IPS-18a (cell line): ENCODE data around the gene MORN2.
"Not testable (repeated sequence)": the region's sequence is repeated elsewhere in the genome, so short reads cannot be mapped to it uniquely, and the experiment has no call there.

Experiments used
- H3K27ac ChIP-seq: one replicate; pipeline ENCODE4 v1.5.1; 2013; ENCODE audit warnings: low read length
- H3K27me3 ChIP-seq: one replicate; pipeline ENCODE4 v1.6.1; 2013; ENCODE audit warnings: mild to moderate bottlenecking, low read length; ENCODE audit not compliant: control insufficient read depth, insufficient read depth
- H3K36me3 ChIP-seq: one replicate; pipeline ENCODE4 v1.6.1; 2013; ENCODE audit warnings: low read depth, low read length; ENCODE audit not compliant: control insufficient read depth
- H3K4me1 ChIP-seq: one replicate; pipeline ENCODE4 v1.6.1; 2013; ENCODE audit warnings: low read depth, low read length; ENCODE audit not compliant: control insufficient read depth
- H3K4me3 ChIP-seq: one replicate; pipeline ENCODE4 v1.5.1; 2013; ENCODE audit warnings: low read length
- H3K9ac ChIP-seq: one replicate; pipeline ENCODE4 v1.6.1; 2013; ENCODE audit warnings: mild to moderate bottlenecking, low read length, moderate library complexity
- H3K9me3 ChIP-seq: one replicate; pipeline ENCODE4 v1.6.1; 2013; ENCODE audit warnings: low read depth, low read length; ENCODE audit not compliant: control insufficient read depth

The MORN2 gene

DNA sequence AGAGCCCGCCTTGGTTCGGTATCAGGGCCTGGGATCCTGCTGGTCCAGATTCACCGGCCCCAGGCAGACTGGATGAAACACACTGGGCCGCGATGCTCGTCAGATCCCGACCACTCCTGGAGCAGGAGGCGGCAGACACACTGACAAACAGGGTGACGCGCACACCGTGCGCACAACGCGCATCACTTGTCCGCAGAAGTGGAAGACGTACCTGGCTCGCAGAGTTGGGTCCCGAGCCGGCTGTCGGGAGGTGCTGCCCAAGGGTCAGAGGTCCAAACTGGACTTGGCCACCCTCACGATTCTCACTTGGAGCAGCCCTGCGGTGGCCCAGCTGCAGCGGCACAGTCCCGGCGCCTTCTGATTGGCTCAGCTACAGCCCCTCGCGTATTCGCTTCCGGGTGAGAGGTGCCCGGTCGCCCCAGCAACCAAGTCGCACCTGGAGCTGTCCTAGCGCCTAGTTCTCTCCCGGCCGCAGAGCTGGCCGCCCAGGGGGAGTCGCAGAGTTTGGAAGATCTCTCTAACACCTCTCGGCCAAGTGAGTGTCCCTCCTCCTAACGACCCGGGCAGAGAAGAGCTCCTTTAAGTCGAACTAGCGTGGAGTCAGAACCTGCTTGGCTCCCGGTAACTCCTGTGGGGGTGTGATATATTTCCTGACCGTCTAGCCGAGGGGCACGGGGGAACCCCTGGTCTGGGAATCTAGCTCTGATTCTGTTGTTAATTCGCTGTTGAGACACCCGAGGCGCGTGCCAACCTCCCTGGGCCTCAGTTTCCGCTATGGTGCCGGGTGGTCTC, at the start of gene MORN2, which contains the start of gene DHX57:
MORN2 (plus strand) TSS at position 401 of the 792 bp plus-strand sequence.
DHX57 (minus strand) TSS at position 359 of the 792 bp plus-strand sequence. CDS start 7,529 bp downstream, outside the sequence.
- H3K9me3 ChIP-seq, result no peaks in the 10 kb centered on the region
- H3K4me3 ChIP-seq, result peak within 1 kb of the TSS; percentile 90
- H3K27me3 ChIP-seq, result no peaks in the 10 kb centered on the region
- H3K4me1 ChIP-seq, result peaks cover 11% of the 10 kb centered on the region
- H3K36me3 ChIP-seq, result no peaks in the 10 kb centered on the region
- H3K9ac ChIP-seq, result peak within 1 kb of the TSS; percentile 70
- peak within 1 kb of the TSS; percentile 24 for H3K27ac ChIP-seq

DNA sequence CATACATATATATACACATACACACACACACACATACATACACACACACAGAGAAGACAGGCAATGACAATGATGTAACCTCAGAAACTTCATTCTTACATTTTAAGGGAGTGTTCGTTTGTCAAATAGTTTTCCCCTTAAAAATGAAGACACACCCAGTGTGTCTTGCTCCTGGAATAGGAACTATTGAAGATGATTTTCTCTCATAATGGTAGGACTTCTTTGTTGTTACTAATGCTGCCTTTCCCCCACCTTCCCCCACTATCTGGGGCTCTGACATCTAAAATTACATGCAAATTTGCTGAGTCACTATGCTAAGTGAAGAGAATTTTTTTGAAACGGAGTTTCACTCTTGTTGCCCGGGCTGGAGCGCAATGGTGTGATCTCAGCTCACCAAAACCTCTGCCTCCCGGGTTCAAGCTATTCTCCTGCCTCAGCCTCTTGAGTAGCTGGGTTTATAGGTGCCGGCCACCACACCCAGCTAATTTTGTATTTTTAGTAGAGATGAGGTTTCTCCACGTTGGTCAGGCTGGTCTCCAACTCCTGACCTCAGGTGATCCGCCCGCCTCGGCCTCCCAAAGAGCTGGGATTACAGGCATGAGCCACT, 48.1 kb upstream of the MORN2 start:
- not testable (repeated sequence) for H3K9me3 ChIP-seq, H3K27me3 ChIP-seq, H3K4me1 ChIP-seq, H3K27ac ChIP-seq, H3K9ac ChIP-seq, H3K4me3 ChIP-seq
- H3K36me3 ChIP-seq, result peaks cover 23% of the 10 kb centered on the region

DNA sequence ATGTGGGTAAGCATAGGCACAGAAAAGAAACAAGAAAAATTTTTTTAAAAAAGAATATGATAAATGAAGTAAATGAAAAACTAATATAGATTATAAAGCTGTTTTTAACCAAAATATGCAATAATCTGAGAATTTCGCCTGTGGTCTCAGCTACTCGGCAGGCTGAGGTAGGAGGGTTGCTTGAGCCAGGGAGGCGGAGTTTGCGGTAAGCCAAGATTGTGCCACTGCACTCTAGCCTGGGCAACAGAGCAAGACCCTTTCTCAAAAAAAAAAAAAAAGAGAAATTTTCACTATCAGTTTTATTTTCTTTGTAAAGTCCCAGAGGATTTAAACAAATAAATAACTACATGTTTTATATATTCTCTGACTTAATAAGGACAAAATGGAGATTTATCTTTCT, 47.3 kb upstream of the MORN2 start:
- no peaks in the 10 kb centered on the region for H3K4me1 ChIP-seq
- H3K9ac ChIP-seq, result no peak overlapping the region
- H3K9me3 ChIP-seq, result no peaks in the 10 kb centered on the region
- H3K36me3 ChIP-seq, result peaks cover 18% of the 10 kb centered on the region
- H3K27me3 ChIP-seq, result no peaks in the 10 kb centered on the region
- H3K4me3 ChIP-seq, result no peak overlapping the region
- no peak overlapping the region for H3K27ac ChIP-seq

DNA sequence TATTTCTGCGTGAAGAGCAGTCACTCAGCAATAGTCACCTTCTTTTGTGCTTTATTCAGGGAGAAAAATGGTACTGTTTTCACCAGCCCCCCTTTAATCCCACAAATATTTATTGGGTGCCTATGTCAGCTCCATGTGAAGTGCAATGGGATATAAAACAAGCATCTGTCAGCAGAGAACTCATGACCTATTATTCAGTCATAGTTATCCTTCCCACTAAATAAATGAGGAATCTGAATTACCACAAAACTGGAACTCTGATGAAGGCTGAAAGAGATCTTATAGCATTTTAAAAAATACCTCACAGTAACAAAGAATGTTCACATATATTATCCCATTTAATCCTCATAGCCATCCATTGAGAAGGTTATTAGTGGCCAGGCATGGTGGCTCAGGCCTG, 45.8 kb upstream of the MORN2 start:
- H3K36me3 ChIP-seq, result peaks cover 17% of the 10 kb centered on the region
- no peak overlapping the region for H3K27ac ChIP-seq
- H3K9me3 ChIP-seq, result no peaks in the 10 kb centered on the region
- H3K9ac ChIP-seq, result no peak overlapping the region
- H3K4me1 ChIP-seq, result no peaks in the 10 kb centered on the region
- H3K27me3 ChIP-seq, result no peaks in the 10 kb centered on the region
- no peak overlapping the region for H3K4me3 ChIP-seq

DNA sequence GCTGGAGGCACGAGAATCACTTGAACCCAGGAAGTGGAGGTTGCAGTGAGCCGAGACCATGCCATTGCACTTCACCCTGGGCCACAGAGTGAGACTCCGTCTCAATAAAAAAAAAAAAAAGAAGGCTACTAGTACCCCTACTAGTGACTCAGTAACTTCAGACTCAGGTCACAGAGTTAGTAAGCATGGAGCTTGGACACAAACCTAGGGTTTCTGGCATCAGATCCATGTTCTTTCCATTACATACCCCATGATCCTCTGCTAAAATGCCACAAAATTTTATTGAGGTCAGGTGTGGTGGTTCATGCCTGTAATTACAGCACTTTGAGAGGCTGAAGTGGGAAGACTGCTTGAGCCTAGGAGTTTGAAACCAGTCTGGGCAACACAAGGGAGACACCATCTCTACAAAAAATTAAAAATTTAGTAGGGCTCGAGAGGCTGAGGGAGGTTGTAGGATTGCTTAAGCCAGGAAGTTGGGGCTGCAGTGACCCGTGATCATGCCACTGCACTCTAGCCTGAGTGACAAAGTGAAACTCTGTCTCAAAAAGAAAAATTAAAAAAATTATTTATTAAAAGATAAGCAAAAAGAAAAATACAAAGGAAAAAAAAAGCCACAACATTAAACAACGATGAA, 45.1 kb upstream of the MORN2 start:
- H3K4me3 ChIP-seq, result no peak overlapping the region
- H3K9me3 ChIP-seq, result no peaks in the 10 kb centered on the region
- no peaks in the 10 kb centered on the region for H3K27me3 ChIP-seq
- no peak overlapping the region for H3K27ac ChIP-seq
- peaks cover 13% of the 10 kb centered on the region for H3K36me3 ChIP-seq
- no peaks in the 10 kb centered on the region for H3K4me1 ChIP-seq
- no peak overlapping the region for H3K9ac ChIP-seq

DNA sequence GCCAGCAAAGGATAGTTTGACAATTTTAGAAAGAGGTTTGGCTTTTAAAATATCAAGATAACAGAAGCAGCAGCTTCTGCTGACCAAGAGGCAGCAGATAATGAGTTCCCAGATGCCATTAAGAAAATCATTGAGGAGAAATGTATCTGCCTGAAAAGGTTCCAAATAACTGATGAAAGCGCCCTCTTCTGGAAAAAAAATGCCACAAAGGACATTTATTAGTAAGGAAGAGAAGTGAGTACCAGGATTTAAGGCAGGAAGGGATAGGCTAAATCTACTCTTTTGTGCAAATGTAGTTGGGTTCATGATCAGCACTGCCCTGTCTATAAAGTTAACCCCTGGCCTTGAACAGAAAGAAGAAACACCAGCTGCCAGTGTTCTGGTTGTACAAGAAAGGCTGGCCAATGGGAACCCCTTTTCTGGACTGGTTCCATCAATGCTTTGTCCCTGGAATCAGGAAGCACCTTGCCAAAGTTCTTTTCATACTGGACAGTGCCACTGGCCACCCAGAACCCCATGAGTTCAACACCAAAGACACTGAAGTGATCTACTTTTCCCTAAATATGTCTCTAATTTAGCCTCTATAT, 40.7 kb upstream of the MORN2 start:
- H3K36me3 ChIP-seq, result peaks cover 20% of the 10 kb centered on the region
- H3K4me3 ChIP-seq, result no peak overlapping the region
- no peak overlapping the region for H3K9ac ChIP-seq
- H3K27me3 ChIP-seq, result no peaks in the 10 kb centered on the region
- H3K4me1 ChIP-seq, result no peaks in the 10 kb centered on the region
- H3K27ac ChIP-seq, result no peak overlapping the region
- no peaks in the 10 kb centered on the region for H3K9me3 ChIP-seq

DNA sequence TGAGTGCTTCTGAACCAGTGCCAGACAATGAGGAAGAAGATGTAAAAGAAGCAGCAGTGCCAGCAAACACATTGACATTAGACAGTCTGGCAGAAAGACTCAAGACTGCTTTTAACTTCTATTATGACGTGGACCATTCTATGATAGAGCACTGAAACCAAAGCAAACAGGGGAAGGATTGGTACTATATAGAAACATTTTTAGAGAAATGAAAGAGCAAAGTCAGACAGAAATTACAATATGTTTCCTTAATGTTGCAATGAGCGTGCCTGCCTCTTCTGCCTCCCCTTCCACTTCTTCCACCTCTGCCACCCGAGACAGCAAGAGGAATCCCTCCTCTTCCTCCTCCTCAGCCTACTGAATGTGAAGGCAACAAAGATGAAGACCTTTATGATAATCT, 39.8 kb upstream of the MORN2 start:
- Histone ChIP-seq H3K9me3 (no peaks in the 10 kb centered on the region), H3K4me3 (no peak overlapping the region), H3K27ac (no peak overlapping the region), H3K4me1 (no peaks in the 10 kb centered on the region), H3K36me3 (peaks cover 20% of the 10 kb centered on the region), H3K27me3 (no peaks in the 10 kb centered on the region), H3K9ac (no peak overlapping the region)

DNA sequence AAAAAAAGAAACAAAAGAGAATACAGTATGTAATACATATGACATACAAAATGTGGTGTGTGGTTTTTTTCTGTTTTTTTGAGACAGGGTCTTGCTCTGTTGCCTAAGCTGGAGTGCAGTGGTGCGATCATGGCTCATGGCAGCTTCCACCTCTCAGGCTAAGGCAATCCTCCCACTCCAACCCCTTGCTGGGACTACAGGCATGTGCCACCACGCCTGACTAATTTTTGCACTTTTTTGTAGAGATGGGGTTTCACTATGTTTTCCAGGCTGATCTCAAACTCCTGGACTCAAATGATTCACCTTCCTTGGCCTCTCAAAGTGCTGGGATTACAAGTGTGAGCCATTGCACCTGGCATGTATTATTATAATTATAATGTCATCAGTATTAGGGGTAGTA, 39.0 kb upstream of the MORN2 start:
- peaks cover 20% of the 10 kb centered on the region for H3K36me3 ChIP-seq
- H3K9me3 ChIP-seq, result no peaks in the 10 kb centered on the region

DNA sequence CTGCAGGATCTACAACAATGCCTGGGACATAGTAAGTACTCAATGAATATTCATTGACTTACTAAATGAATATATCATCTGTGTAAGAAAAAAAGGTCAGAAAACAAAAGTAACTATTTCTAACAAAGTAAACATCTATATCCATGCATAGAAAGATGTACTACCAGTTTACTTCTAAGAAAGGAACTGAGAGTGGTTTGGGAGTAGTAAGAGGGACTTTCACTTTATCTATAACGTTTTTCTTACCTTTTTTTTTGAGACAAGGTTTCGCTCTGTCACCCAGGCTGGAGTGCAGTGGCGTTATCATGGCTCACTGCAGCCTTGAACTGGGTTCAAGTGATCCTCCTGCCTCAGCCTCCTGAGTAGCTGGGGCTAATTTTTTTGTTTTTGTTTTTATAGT, 25.7 kb upstream of the MORN2 start:
- H3K4me3 ChIP-seq, result no peak overlapping the region
- no peak overlapping the region for H3K27ac ChIP-seq
- H3K9me3 ChIP-seq, result no peaks in the 10 kb centered on the region
- no peak overlapping the region for H3K9ac ChIP-seq
- no peaks in the 10 kb centered on the region for H3K4me1 ChIP-seq
- H3K36me3 ChIP-seq, result peaks cover 20% of the 10 kb centered on the region
- no peaks in the 10 kb centered on the region for H3K27me3 ChIP-seq

More for the DNA sequence above, 39.0 kb upstream of the MORN2 start:
- no peaks in the 10 kb centered on the region for H3K4me1 ChIP-seq
- H3K4me3 ChIP-seq, result no peak overlapping the region
- H3K27ac ChIP-seq, result no peak overlapping the region
- H3K27me3 ChIP-seq, result no peaks in the 10 kb centered on the region
- H3K9ac ChIP-seq, result no peak overlapping the region

DNA sequence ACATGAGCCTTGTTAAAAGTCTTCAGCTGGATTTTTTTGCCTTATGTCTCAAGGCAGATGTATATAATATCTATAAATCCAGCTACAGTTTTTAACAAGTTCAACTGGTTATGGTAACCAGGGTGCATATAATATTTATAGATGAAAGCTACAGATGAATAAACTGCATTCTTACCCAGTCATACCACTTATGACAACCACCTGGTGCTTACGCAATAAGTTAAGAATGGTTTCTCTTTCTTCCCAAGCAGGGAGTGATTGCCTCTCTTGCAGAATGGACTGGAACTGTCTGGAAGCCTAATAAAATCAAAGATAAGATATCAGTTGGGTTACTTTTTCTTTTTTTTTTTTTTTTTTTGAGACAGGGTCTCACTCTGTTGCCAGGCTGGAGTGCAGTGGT, 19.6 kb upstream of the MORN2 start:
- no peak overlapping the region for H3K27ac ChIP-seq
- H3K4me3 ChIP-seq, result no peak overlapping the region
- H3K36me3 ChIP-seq, result peaks cover 63% of the 10 kb centered on the region
- H3K27me3 ChIP-seq, result no peaks in the 10 kb centered on the region
- H3K9ac ChIP-seq, result no peak overlapping the region
- no peaks in the 10 kb centered on the region for H3K9me3 ChIP-seq
- no peaks in the 10 kb centered on the region for H3K4me1 ChIP-seq

DNA sequence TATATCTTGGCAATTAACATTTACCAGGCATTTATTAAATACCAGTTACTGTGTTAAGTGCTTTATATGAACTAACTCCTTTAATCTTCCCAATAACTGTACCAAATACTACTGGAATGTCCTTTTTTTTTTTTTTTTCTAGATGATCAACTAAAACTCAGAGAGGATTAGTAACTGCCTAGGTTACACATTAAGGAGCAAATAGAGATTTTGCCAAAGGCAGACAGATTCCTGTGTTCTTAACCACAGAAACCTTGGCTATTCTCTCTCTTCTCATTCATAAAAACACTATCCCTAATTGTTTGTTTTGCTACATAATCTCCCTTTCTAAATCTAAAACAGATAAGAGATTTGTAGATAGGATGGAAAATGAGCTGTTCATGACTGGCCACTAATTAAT, 13.3 kb upstream of the MORN2 start:
- Histone ChIP-seq H3K9me3 (no peaks in the 10 kb centered on the region), H3K4me3 (no peak overlapping the region), H3K9ac (no peak overlapping the region), H3K27ac (no peak overlapping the region), H3K27me3 (no peaks in the 10 kb centered on the region), H3K4me1 (no peaks in the 10 kb centered on the region), H3K36me3 (peaks cover 46% of the 10 kb centered on the region)
